ENCODE measurements around the gene ARHGEF28. TPM values are rescaled to one million over a fixed set of nuclear protein-coding genes. Genes with fewer than 3 reads are reported as not detected.

The ARHGEF28 gene
- total and polyA plus RNA-seq, 2 of the 4 experiments (the other 2 are of a cell fraction) = 3.6 to 16.0 TPM

DNA sequence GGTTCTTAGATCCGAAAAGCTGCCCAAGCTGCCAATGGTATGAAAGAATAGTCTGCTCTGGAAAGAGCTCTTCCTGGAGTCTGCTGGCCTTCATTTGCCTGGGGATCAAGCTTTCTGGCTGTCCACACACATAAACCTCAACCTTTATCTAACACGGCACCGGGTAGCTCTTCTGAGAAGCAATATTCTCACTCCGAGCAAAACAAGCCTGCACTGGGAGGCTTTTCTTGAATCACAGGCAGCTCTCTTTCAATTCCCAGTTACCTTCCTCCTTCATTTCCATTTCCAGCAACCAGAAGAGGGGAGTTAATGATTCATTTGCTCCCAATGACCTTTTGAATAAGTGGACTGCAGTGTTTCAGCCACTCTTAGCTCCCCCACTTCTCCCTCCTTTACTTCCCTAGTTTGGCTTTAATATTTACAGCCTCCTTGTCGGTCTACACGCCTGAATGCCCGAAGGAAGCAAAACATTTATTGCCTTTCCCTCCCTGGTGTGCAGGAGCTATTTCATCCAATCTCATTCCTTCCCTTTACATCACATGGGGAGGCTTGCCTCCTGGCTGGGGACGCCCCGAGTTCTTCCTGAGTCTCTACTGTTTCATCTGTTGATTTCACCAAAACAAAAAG, 187.1 kb downstream of the ARHGEF28 start:
- Histone ChIP-seq H3K4me3 (ENCODE audit: insufficient read depth, low read depth, low read length) (no peak overlapping the region), H3K27ac (ENCODE audit: insufficient read depth, low read length) (no peak overlapping the region), H4K20me1 (ENCODE audit: insufficient read depth, low read length) (no peaks in the 10 kb centered on the region), H3K14ac (replicated peaks; ENCODE audit: low read depth, low read length) (peak overlapping the region; percentile 47; the same call in 1 of the 2 replicates), H3K9ac (ENCODE audit: low read depth, low read length) (no peak overlapping the region), H3K4me2 (ENCODE audit: low read depth, low read length) (no peak overlapping the region), H3K18ac (ENCODE audit: low read depth, low read length) (peak overlapping the region; percentile 28; the same call in 1 of the 2 replicates), H3K27me3 (ENCODE audit: control insufficient read depth, insufficient read depth, low read length) (no peaks in the 10 kb centered on the region), H3K23ac (ENCODE audit: low read depth, low read length) (peak overlapping the region; percentile 12; the same call in 1 of the 2 replicates), H3K4ac (ENCODE audit: low read depth, low read length) (peak overlapping the region; percentile 21; the same call in 1 of the 2 replicates), H3K36me3 (ENCODE audit: control insufficient read depth, insufficient read depth, low read length) (0 out of 2 replicates have a peak, but pooled peaks cover 1% of the 10 kb centered on the region), H2AK5ac (ENCODE audit: low read depth, low read length) (peak overlapping the region; percentile 77), H4K91ac (ENCODE audit: insufficient read depth, low read depth, low read length) (peak overlapping the region; percentile 38; the same call in 1 of the 2 replicates), H2BK5ac (ENCODE audit: low read depth, low read length, poor library complexity, severe bottlenecking) (no peak overlapping the region), H2AFZ (replicated peaks; ENCODE audit: low read length, poor library complexity) (no peak overlapping the region), H2AK9ac (replicated peaks; ENCODE audit: low read depth, low read length, poor library complexity) (no peak overlapping the region), H2BK15ac (ENCODE audit: low read depth, low read length) (peak overlapping the region; percentile 35; the same call in 1 of the 3 replicates), H3K4me1 (ENCODE audit: control insufficient read depth, insufficient read depth, low read length) (peaks cover 17% of the 10 kb centered on the region), H3K79me1 (ENCODE audit: low read depth in 1 of 2, low read length in 2 of 2) (peaks cover 0 to 23% of the 10 kb centered on the region in 2 experiments; a peak in 2 of 4 replicates), H2BK20ac (ENCODE audit: low read depth, low read length) (peak overlapping the region; percentile 49), H2BK120ac (ENCODE audit: low read depth, low read length) (peak overlapping the region; percentile 72), H4K8ac (ENCODE audit: low read depth in 2 of 2, low read length in 2 of 2) (peak overlapping the region in 1 of 2 experiments; percentile 49; a peak in 2 of 4 replicates), H3K9me1 (ENCODE audit: insufficient read depth, low read length) (peaks cover 22% of the 10 kb centered on the region; the same call in 1 of the 2 replicates), H3K56ac (ENCODE audit: extremely low read depth, insufficient read depth, low read length) (no peak overlapping the region), H4K5ac (ENCODE audit: low read depth, low read length) (peak overlapping the region; percentile 21; the same call in 1 of the 2 replicates), H3K9me3 (ENCODE audit: control insufficient read depth, insufficient read depth, low read length) (no peaks in the 10 kb centered on the region)
- intact Hi-C loops (cut with micrococcal nuclease) = no loop called here
- 90% methylated on average over 3 of the region's 9 CpGs; no CpG with 5 or more reads in 1 of the 2 experiments for WGBS, 2 experiments (ENCODE audit: extremely low coverage in 2 of 2, insufficient read length in 1 of 2)
- dilution Hi-C loops (cut with HindIII; ENCODE audit: low sequenced_read_pairs, unreplicated experiment) = no loop called here
- no peak for ATAC-seq (ENCODE audit: low read depth)
- CTCF ChIA-PET = no interaction called here
- DNase-seq = no peak
- POLR2A ChIA-PET (ENCODE audit: unreplicated experiment) = no interaction called here
- in situ Hi-C loops (cut with MboI; ENCODE audit: low sequenced_read_pairs) = no loop called here
- BruUV-seq (replicated peaks) = no TSS peak
- no peak for TF ChIP-seq SMC3 (IDR thresholded peaks at IDR 0.05; ENCODE audit: low read depth, low read length)
- TF ChIP-seq, protein P1, sequence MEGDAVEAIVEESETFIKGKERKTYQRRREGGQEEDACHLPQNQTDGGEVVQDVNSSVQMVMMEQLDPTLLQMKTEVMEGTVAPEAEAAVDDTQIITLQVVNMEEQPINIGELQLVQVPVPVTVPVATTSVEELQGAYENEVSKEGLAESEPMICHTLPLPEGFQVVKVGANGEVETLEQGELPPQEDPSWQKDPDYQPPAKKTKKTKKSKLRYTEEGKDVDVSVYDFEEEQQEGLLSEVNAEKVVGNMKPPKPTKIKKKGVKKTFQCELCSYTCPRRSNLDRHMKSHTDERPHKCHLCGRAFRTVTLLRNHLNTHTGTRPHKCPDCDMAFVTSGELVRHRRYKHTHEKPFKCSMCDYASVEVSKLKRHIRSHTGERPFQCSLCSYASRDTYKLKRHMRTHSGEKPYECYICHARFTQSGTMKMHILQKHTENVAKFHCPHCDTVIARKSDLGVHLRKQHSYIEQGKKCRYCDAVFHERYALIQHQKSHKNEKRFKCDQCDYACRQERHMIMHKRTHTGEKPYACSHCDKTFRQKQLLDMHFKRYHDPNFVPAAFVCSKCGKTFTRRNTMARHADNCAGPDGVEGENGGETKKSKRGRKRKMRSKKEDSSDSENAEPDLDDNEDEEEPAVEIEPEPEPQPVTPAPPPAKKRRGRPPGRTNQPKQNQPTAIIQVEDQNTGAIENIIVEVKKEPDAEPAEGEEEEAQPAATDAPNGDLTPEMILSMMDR (conservative IDR thresholded peaks at IDR 0.05; ENCODE audit: low read depth, low read length) = no peak
- TF ChIP-seq, protein P2, sequence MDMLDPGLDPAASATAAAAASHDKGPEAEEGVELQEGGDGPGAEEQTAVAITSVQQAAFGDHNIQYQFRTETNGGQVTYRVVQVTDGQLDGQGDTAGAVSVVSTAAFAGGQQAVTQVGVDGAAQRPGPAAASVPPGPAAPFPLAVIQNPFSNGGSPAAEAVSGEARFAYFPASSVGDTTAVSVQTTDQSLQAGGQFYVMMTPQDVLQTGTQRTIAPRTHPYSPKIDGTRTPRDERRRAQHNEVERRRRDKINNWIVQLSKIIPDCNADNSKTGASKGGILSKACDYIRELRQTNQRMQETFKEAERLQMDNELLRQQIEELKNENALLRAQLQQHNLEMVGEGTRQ (IDR thresholded peaks at IDR 0.05; ENCODE audit: low read depth, low read length) = no peak
- no peak for TF ChIP-seq CEBPB (IDR thresholded peaks at IDR 0.05; ENCODE audit: low read depth, low read length)
- TF ChIP-seq RCOR1 (IDR thresholded peaks at IDR 0.05; ENCODE audit: insufficient replicate concordance, low read length) = no peak
- no peak for TF ChIP-seq MXI1 (IDR thresholded peaks at IDR 0.05; ENCODE audit: borderline replicate concordance, low read depth, low read length)
- no peak for TF ChIP-seq POLR2A (IDR thresholded peaks at IDR 0.05; ENCODE audit: low read depth, low read length)
- no peak for TF ChIP-seq MAZ (IDR thresholded peaks at IDR 0.05; ENCODE audit: borderline replicate concordance, low read depth, low read length)
- TF ChIP-seq RAD21 (IDR thresholded peaks at IDR 0.05; ENCODE audit: low read length) = no peak
- TF ChIP-seq RFX5 (IDR thresholded peaks at IDR 0.05; ENCODE audit: low read depth, low read length) = no peak
- TF ChIP-seq BHLHE40 (IDR thresholded peaks at IDR 0.05; ENCODE audit: low read depth, low read length) = no peak
- no peak for TF ChIP-seq FOS (IDR thresholded peaks at IDR 0.05; ENCODE audit: low read depth, low read length)
- TF ChIP-seq, protein P3, sequence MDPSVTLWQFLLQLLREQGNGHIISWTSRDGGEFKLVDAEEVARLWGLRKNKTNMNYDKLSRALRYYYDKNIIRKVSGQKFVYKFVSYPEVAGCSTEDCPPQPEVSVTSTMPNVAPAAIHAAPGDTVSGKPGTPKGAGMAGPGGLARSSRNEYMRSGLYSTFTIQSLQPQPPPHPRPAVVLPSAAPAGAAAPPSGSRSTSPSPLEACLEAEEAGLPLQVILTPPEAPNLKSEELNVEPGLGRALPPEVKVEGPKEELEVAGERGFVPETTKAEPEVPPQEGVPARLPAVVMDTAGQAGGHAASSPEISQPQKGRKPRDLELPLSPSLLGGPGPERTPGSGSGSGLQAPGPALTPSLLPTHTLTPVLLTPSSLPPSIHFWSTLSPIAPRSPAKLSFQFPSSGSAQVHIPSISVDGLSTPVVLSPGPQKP (IDR thresholded peaks at IDR 0.05; ENCODE audit: borderline replicate concordance, low read depth, low read length) = no peak
- TF ChIP-seq CHD1 (IDR thresholded peaks at IDR 0.05; ENCODE audit: low read depth, low read length) = no peak
- no peak for TF ChIP-seq MAFK (IDR thresholded peaks at IDR 0.05; ENCODE audit: low read depth, low read length)
